G401 (cell line): ENCODE data around the gene CBY3. TPM values are rescaled to one million over a fixed set of nuclear protein-coding genes. Genes with fewer than 3 reads are reported as not detected.
"Not testable (repeated sequence)": the region's sequence is repeated elsewhere in the genome, so short reads cannot be mapped to it uniquely, and the experiment has no call there.

Experiments used
- DNase-seq: peaks from one replicate; pipeline ENCODE4 v3.0.0-alpha.2; 2015; ENCODE audit warnings: low spot score
- in situ Hi-C: cut with HindIII; loops from 2 replicates; pipeline ENCODE4 v1.10.0; 2016; ENCODE audit warnings: low sequenced_read_pairs, mixed read lengths
- total RNA-seq: library from RNA; depleted of rRNA; stranded (reverse); fragments of >200 nt; shearing (Covaris generic); gene quantifications from 2 replicates; pipeline ENCODE4 v1.2.3, GENCODE V29; 2014

CBY3 gene
- total RNA-seq, 1 experiment from 2014 or later = not detected

- in situ Hi-C loops = no loop called here
- DNase-seq = peak; percentile 47
Observed at GRCh38 chr5:179679014-179679674, 1.7 kb downstream of the CBY3 start.

- in situ Hi-C loops = no loop called here
- DNase-seq = peak; percentile 93
Observed at GRCh38 chr5:179678223-179679013, 2.4 kb downstream of the CBY3 start.

GRCh38 chr5:179668391-179668790 lies 12.4 kb downstream of the CBY3 start:
- peak; percentile 38 for DNase-seq
- in situ Hi-C loops = no loop called here

- DNase-seq, in situ Hi-C loops: not testable (repeated sequence)
Observed at GRCh38 chr5:179661647-179662046, 19.2 kb downstream of the CBY3 start.

GRCh38 chr5:179658179-179658856 lies 22.5 kb downstream of the CBY3 start:
- peak; percentile 44 for DNase-seq
- in situ Hi-C loops = not testable (repeated sequence)

GRCh38 chr5:179657302-179658178 lies 23.3 kb downstream of the CBY3 start:
- in situ Hi-C loops, DNase-seq: not testable (repeated sequence)

GRCh38 chr5:179653135-179653534 lies 27.7 kb downstream of the CBY3 start:
- DNase-seq, in situ Hi-C loops: not testable (repeated sequence)

GRCh38 chr5:179650245-179650644 lies 30.6 kb downstream of the CBY3 start:
- in situ Hi-C loops, DNase-seq: not testable (repeated sequence)

- DNase-seq, in situ Hi-C loops: not testable (repeated sequence)
Observed at GRCh38 chr5:179649166-179649703, 31.6 kb downstream of the CBY3 start.

- in situ Hi-C loops = no loop called here
- no peak for DNase-seq
Observed at GRCh38 chr5:179648410-179648809, 32.4 kb downstream of the CBY3 start.

- in situ Hi-C loops, DNase-seq: not testable (repeated sequence)
Observed at GRCh38 chr5:179644766-179645165, 36.1 kb downstream of the CBY3 start.

GRCh38 chr5:179643141-179643920 lies 37.5 kb downstream of the CBY3 start:
- DNase-seq, in situ Hi-C loops: not testable (repeated sequence)

GRCh38 chr5:179642626-179643025 lies 38.2 kb downstream of the CBY3 start:
- DNase-seq, in situ Hi-C loops: not testable (repeated sequence)

GRCh38 chr5:179641745-179642144 lies 39.1 kb downstream of the CBY3 start:
- in situ Hi-C loops, DNase-seq: not testable (repeated sequence)

- DNase-seq, in situ Hi-C loops: not testable (repeated sequence)
Observed at GRCh38 chr5:179639296-179639695, 41.5 kb downstream of the CBY3 start.

GRCh38 chr5:179634370-179635172 lies 46.3 kb downstream of the CBY3 start:
- in situ Hi-C loops, DNase-seq: not testable (repeated sequence)
